Fibroblast of skin of back (primary cell): ENCODE measurements around the gene CFAP44. TPM values are rescaled to one million over a fixed set of nuclear protein-coding genes. Genes with fewer than 3 reads are reported as not detected.
"Not testable (repeated sequence)": the region's sequence is repeated elsewhere in the genome, so short reads cannot be mapped to it uniquely, and the experiment has no call there.

Source experiments
- DNase-seq: peaks from one replicate; pipeline ENCODE4 v3.0.0-alpha.2; 2013
- polyA plus RNA-seq, 2 experiments: library from polyadenylated mRNA; unstranded; fragments of 120-200 nt; gene quantifications; one replicate each; pipeline ENCODE4 v1.2.1, GENCODE V29; 2013; ENCODE audit not compliant: insufficient read length in 2 of 2

CFAP44 gene
- polyA plus RNA-seq (2013, experiment 1 of 2; ENCODE audit: insufficient read length): 1.8 TPM
- 1.7 TPM for polyA plus RNA-seq (2013, experiment 2 of 2; ENCODE audit: insufficient read length)

GRCh38 chr3:113441051-113441770 is at the start of gene CFAP44:
Gene CFAP44 (minus strand): TSS chr3:113441493. CDS start chr3:113433664, 7,829 bp downstream.
- peak; percentile 58 for DNase-seq

DNA sequence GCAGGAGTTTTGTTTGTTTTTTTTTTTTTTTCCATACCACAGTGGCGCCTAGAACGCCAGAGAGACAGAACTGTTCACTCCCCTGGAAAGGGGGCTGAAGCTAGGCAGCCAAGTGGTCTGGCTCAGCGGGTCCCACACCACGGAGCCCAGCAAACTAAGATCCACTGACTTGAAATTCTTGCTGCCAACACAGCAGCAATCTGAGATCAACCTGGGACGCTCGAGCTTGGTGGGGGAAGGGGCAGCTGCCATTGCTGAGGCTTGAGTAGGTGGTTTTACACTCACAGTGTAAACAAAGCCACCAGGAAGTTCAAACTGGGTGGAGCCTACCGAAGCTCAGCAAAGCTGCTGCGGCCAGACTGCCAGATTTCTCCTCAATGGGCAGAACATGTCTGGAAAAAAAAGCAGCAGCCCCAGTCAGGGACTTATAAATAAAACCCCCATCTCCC is 43.9 kb upstream of the CFAP44 start:
- no peak for DNase-seq

- no peak for DNase-seq
Measured at GRCh38 chr3:113468539-113468938, 27.2 kb upstream of the CFAP44 start.

DNA sequence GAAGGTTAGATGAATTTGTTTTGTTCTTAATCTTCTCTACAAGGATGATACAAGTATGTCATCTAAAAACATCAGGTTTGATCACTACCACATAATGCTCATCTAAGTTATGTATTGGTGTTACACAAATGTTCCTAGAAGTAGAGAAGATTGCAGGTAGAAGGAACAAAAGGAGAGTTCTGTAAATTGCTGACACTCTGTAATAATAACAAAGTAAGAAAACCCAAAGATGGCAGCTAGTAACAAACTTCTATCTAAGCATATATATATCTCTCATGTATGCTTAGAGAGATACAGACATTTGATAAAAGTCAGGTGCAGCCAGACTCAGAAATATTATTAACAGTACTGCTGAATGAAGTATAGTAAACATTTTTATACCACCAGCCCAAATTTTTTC is 20.2 kb upstream of the CFAP44 start:
- DNase-seq: no peak

DNA sequence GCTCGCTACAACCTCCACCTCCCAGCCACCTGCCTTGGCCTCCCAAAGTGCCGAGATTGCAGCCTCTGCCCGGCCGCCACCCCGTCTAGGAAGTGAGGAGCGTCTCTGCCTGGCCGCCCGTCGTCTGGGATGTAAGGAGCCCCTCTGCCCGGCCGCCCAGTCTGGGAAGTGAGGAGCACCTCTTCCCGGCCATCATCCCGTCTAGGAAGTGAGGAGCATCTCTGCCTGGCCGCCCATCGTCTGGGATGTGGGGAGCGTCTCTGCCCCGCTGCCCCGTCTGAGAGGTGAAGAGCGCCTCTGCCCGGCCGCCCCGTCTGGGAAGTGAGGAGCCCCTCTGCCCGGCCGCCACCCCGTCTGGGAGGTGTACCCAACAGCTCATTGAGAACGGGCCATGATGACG is 17.3 kb upstream of the CFAP44 start:
- not testable (repeated sequence) for DNase-seq

DNA sequence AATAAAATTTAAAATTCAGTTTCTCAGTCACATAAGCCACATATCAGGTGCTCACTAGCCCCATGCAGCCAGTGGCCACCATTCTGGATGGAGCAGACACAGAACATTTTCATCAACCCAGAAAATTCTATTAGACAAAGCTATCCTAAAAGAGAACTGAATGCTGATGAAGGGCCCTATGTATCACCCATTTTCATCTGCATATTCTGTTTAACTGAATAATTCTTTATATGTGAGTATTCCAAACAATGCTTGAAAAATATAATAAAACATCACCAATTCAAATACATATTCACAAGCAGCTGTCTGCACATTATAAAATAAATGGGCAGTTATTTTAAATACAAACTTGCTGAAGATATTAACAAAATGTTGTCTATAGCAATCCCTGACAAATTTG is 14.2 kb upstream of the CFAP44 start:
- DNase-seq: no peak

- DNase-seq: no peak
Measured at GRCh38 chr3:113454630-113455029, 13.3 kb upstream of the CFAP44 start.

GRCh38 chr3:113454057-113454456 is 12.8 kb upstream of the CFAP44 start:
- no peak for DNase-seq

- DNase-seq: no peak
Measured at GRCh38 chr3:113450911-113451310, 9.6 kb upstream of the CFAP44 start.

GRCh38 chr3:113439606-113440005 is 1.7 kb downstream of the CFAP44 start:
- DNase-seq: no peak

GRCh38 chr3:113438224-113438623 is 3.1 kb downstream of the CFAP44 start:
- no peak for DNase-seq

DNA sequence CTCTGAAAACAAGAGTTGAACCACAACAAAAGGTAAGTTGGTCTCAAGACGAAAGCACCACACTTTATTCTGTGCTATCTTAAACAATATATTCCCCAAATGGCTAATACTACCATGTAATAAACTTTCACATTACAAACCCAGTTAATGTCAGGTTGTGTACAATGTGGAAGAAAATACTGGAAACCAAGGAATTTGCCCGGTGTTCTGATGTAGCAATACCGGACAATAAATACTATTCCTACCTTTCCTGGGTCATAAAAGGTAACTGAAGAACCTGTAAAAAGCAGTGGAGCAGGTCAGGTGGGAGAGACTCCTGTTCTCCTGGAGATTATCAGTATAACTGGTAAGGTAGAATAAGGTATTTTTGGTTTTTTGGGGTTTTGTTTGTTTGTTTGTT is 3.9 kb downstream of the CFAP44 start:
- no peak for DNase-seq

GRCh38 chr3:113436809-113437208 is 4.5 kb downstream of the CFAP44 start:
- peak; percentile 17 for DNase-seq

- DNase-seq: no peak
Measured at GRCh38 chr3:113431811-113432210, 9.5 kb downstream of the CFAP44 start.

DNA sequence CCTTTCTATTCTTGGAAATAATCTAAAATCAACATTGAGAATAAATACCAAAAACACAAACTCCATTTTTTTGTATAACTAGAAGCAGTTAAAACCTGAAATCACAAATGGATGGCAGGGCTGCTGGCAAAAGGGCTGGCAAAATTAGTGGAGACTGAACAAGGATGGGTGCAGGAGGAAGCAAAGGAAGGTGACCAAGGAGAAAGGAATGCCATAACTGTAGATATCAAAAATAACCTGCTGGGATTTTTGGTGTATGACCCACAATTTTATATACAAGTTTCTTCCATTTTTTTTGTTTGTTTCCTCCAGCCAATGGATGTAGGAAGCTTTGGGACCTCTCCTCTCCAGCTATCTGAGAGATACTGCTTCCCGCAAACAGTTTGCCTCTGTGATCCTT is 12.7 kb downstream of the CFAP44 start:
- peak; percentile 20 for DNase-seq

GRCh38 chr3:113423699-113424098 is 17.6 kb downstream of the CFAP44 start:
- DNase-seq: no peak

- DNase-seq: no peak
Measured at GRCh38 chr3:113421082-113421481, 20.2 kb downstream of the CFAP44 start.

- no peak for DNase-seq
Measured at GRCh38 chr3:113409676-113410075, 31.6 kb downstream of the CFAP44 start.

GRCh38 chr3:113405180-113405579 is 36.1 kb downstream of the CFAP44 start:
- peak; percentile 61 for DNase-seq

GRCh38 chr3:113404637-113405036 is 36.7 kb downstream of the CFAP44 start:
- DNase-seq: peak; percentile 22
